ENCODE results near the gene OMP. TPM values are rescaled to one million over a fixed set of nuclear protein-coding genes. Genes with fewer than 3 reads are reported as not detected.
"Not testable (repeated sequence)": the region's sequence is repeated elsewhere in the genome, so short reads cannot be mapped to it uniquely, and the experiment has no call there.

The OMP gene
- total RNA-seq, 1 donor from 2014 or later, result 1.3 TPM

GRCh38 chr11:77095551-77096490, 6.8 kb upstream of the OMP start:
- Histone ChIP-seq H3K27me3 (ENCODE audit: insufficient read depth, low read length) (no peaks in the 10 kb centered on the region), H3K9ac (ENCODE audit: low read length) (no peak overlapping the region), H3K4me2 (ENCODE audit: low read length) (no peak overlapping the region), H3K36me3 (ENCODE audit: insufficient read depth, low read length) (no peaks in the 10 kb centered on the region), H3K79me2 (ENCODE audit: insufficient read depth, low read length) (no peaks in the 10 kb centered on the region), H4K20me1 (ENCODE audit: insufficient read depth, low read length) (peaks cover 9% of the 10 kb centered on the region), H3K9me3 (ENCODE audit: insufficient read depth, low read depth, low read length) (no peaks in the 10 kb centered on the region), H3K27ac (ENCODE audit: low read depth, low read length) (no peak overlapping the region), H2AFZ (ENCODE audit: low read depth, low read length) (no peak overlapping the region), H3K4me1 (ENCODE audit: insufficient read depth, low read length) (no peaks in the 10 kb centered on the region), H3K4me3 (ENCODE audit: insufficient read depth, low read depth, low read length) (no peak overlapping the region)
- H3K27ac Mint-ChIP-seq (ENCODE audit: unreplicated experiment), result no peak overlapping the region
- no peaks in the 10 kb centered on the region for H3K9me3 Mint-ChIP-seq (ENCODE audit: unreplicated experiment)
- no peaks in the 10 kb centered on the region for H3K27me3 Mint-ChIP-seq (ENCODE audit: low read depth, unreplicated experiment)
- FAIRE-seq, result no peak
- no peak for DNase-seq (ENCODE audit: low read depth)
- H3K4me3 Mint-ChIP-seq (ENCODE audit: unreplicated experiment), result no peak overlapping the region
- no peak for TF ChIP-seq EZH2 (IDR thresholded peaks at IDR 0.05; ENCODE audit: insufficient read depth, low read length)
- TF ChIP-seq CTCF (IDR thresholded peaks at IDR 0.05; ENCODE audit: insufficient read depth, low read depth, low read length), result no peak
- no peaks in the 10 kb centered on the region for H3K4me1 Mint-ChIP-seq (ENCODE audit: low read depth, unreplicated experiment)
- peaks cover 3% of the 10 kb centered on the region for H3K36me3 Mint-ChIP-seq (ENCODE audit: low read depth, unreplicated experiment)

GRCh38 chr11:77096591-77097019, 6.0 kb upstream of the OMP start:
- peaks cover 1% of the 10 kb centered on the region for H3K9me3 Mint-ChIP-seq (ENCODE audit: unreplicated experiment)
- Histone ChIP-seq H3K79me2 (ENCODE audit: insufficient read depth, low read length) (no peaks in the 10 kb centered on the region), H2AFZ (ENCODE audit: low read depth, low read length) (no peak overlapping the region), H3K27ac (ENCODE audit: low read depth, low read length) (no peak overlapping the region), H3K4me2 (ENCODE audit: low read length) (no peak overlapping the region), H3K9me3 (ENCODE audit: insufficient read depth, low read depth, low read length) (no peaks in the 10 kb centered on the region), H3K4me3 (ENCODE audit: insufficient read depth, low read depth, low read length) (no peak overlapping the region), H4K20me1 (ENCODE audit: insufficient read depth, low read length) (peaks cover 10% of the 10 kb centered on the region), H3K4me1 (ENCODE audit: insufficient read depth, low read length) (no peaks in the 10 kb centered on the region), H3K36me3 (ENCODE audit: insufficient read depth, low read length) (no peaks in the 10 kb centered on the region), H3K27me3 (ENCODE audit: insufficient read depth, low read length) (no peaks in the 10 kb centered on the region), H3K9ac (ENCODE audit: low read length) (no peak overlapping the region)
- H3K27ac Mint-ChIP-seq (ENCODE audit: unreplicated experiment), result no peak overlapping the region
- no peaks in the 10 kb centered on the region for H3K4me1 Mint-ChIP-seq (ENCODE audit: low read depth, unreplicated experiment)
- FAIRE-seq, result no peak
- H3K4me3 Mint-ChIP-seq (ENCODE audit: unreplicated experiment), result no peak overlapping the region
- H3K36me3 Mint-ChIP-seq (ENCODE audit: low read depth, unreplicated experiment), result peaks cover 7% of the 10 kb centered on the region
- no peak for DNase-seq (ENCODE audit: low read depth)
- no peak for TF ChIP-seq EZH2 (IDR thresholded peaks at IDR 0.05; ENCODE audit: insufficient read depth, low read length)
- TF ChIP-seq CTCF (IDR thresholded peaks at IDR 0.05; ENCODE audit: insufficient read depth, low read depth, low read length), result no peak
- no peaks in the 10 kb centered on the region for H3K27me3 Mint-ChIP-seq (ENCODE audit: low read depth, unreplicated experiment)

DNA sequence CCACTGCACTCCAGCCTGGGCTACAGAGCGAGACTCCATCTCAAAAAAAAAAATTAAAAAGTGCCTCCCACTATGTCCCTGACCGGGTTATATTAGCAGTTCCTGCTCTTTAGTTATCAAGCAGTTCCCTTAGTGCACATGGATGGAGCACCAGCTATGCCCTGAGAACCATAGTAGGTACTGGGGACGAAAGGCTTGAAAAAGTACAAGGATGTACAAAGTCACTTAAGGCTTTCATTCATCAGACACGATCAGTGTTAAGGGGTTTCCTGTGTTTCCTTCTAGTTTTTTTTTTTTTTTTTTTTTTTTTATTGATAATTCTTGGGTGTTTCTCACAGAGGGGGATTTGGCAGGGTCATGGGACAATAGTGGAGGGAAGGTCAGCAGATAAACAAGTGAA, 5.5 kb upstream of the OMP start:
- not testable (repeated sequence) for H3K27ac ChIP-seq (ENCODE audit: low read depth, low read length); H3K79me2 ChIP-seq (ENCODE audit: insufficient read depth, low read length); H3K9me3 ChIP-seq (ENCODE audit: insufficient read depth, low read depth, low read length); H2AFZ ChIP-seq (ENCODE audit: low read depth, low read length); DNase-seq (ENCODE audit: low read depth); H3K9me3 Mint-ChIP-seq (ENCODE audit: unreplicated experiment); H3K9ac ChIP-seq (ENCODE audit: low read length); H3K36me3 ChIP-seq (ENCODE audit: insufficient read depth, low read length); H3K4me3 Mint-ChIP-seq (ENCODE audit: unreplicated experiment); H3K27me3 ChIP-seq (ENCODE audit: insufficient read depth, low read length); FAIRE-seq; H3K27me3 Mint-ChIP-seq (ENCODE audit: low read depth, unreplicated experiment); H3K4me1 ChIP-seq (ENCODE audit: insufficient read depth, low read length); H3K4me1 Mint-ChIP-seq (ENCODE audit: low read depth, unreplicated experiment); H4K20me1 ChIP-seq (ENCODE audit: insufficient read depth, low read length); H3K4me3 ChIP-seq (ENCODE audit: insufficient read depth, low read depth, low read length); H3K27ac Mint-ChIP-seq (ENCODE audit: unreplicated experiment); H3K4me2 ChIP-seq (ENCODE audit: low read length)
- peaks cover 11% of the 10 kb centered on the region for H3K36me3 Mint-ChIP-seq (ENCODE audit: low read depth, unreplicated experiment)

Data from astrocyte (in vitro differentiated cells and primary cell).